ENCODE data around the gene CHRNE.
"Not testable (repeated sequence)": the region's sequence is repeated elsewhere in the genome, so short reads cannot be mapped to it uniquely, and the experiment has no call there.

Gene CHRNE

DNA sequence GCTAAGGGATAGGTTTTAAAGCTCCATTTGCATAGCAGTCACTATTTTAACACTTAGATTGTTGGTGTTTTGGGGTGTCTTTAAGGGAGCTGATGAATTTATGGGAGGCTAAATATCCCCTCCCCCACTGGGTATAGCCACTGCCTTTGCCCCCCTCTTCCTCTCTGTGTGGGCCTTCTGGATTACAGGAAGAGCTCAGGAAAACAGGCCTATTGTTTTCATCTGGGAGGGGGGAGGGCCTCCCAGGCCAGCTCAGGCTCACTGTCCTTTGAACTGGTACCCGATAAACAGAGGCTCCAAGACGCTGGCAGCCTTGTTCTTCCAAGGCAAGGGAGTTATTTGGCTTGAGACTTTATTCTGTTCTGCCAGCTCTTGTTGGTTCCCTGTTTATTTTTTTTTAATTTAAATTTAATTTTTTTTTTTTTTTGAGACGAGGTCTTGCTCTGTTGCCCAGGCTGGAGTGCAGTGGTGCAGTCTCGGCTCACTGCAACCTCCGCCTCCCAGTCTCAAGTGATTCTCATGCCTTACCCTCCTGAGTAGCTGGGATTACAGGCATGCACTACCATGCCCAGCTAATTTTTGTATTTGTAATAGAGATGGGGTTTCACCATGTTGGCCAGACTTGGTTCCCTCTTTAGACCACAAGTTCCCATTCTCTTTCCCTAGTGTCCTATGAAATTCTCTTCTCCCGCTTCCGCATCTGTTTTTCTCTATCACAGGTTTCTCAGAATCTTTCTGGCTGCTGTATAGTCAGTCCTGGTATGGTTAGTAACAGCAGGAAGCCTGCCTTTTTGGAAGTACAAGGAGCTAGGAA, 44.6 kb downstream of the CHRNE start:
- H3K4me1 ChIP-seq (ENCODE audit: insufficient read depth, low read length), result peaks cover 25% of the 10 kb centered on the region
- no peak overlapping the region for H3K4me3 ChIP-seq (ENCODE audit: low read length)

DNA sequence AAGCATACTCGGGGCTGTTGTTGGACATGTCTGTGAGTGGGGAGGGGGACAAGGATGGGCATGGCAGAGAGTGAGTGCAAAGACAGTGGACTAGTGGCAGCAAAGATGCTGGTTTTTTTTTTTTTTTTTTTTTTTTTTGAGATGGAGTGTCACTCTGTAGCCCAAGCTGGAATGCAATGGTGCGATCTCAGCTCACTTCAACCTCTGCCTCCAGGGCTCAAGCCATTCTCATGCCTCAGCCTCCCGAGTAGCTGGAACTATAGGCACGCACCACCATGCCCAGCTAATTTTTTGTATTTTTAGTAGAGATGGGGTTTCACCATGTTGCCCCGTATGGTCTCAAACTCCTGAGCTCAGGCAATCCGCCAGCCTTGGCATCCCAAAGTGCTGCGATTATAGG, 45.6 kb downstream of the CHRNE start:
- not testable (repeated sequence) for H3K4me3 ChIP-seq (ENCODE audit: low read length); H3K27me3 ChIP-seq (ENCODE audit: insufficient read depth, low read length); H2AFZ ChIP-seq (ENCODE audit: low read depth, low read length); H3K36me3 ChIP-seq (ENCODE audit: insufficient read depth, low read length); H3K9me3 ChIP-seq (ENCODE audit: low read length)
- H3K4me1 ChIP-seq (ENCODE audit: insufficient read depth, low read length), result peaks cover 25% of the 10 kb centered on the region

More for the DNA sequence above, 44.6 kb downstream of the CHRNE start:
- no peaks in the 10 kb centered on the region for H3K27me3 ChIP-seq (ENCODE audit: insufficient read depth, low read length)
- H2AFZ ChIP-seq (ENCODE audit: low read depth, low read length), result no peak overlapping the region
- peaks cover 4% of the 10 kb centered on the region for H3K36me3 ChIP-seq (ENCODE audit: insufficient read depth, low read length)
- no peaks in the 10 kb centered on the region for H3K9me3 ChIP-seq (ENCODE audit: low read length)

DNA sequence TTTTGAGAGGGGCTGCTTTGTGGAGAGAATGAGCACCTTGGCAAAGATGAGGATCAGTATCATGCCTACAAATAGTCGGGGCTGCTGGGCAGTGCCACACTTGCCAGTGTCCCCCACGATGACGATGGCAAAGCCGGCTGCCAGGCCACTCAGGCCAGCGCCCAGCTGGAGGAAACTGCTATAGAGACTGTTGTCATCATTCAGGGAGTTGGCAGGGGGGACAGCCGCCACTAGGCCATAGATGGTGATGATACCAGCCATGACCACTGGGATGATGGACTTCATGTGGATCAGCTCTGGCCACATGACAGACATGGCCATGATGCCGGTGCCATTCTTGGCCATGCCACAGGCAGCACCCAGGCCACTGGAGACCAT, 46.0 kb downstream of the CHRNE start:
- H3K27me3 ChIP-seq (ENCODE audit: insufficient read depth, low read length), result no peaks in the 10 kb centered on the region
- H3K4me3 ChIP-seq (ENCODE audit: low read length), result no peak overlapping the region
- H2AFZ ChIP-seq (ENCODE audit: low read depth, low read length), result no peak overlapping the region
- H3K36me3 ChIP-seq (ENCODE audit: insufficient read depth, low read length), result peaks cover 6% of the 10 kb centered on the region
- peaks cover 25% of the 10 kb centered on the region for H3K4me1 ChIP-seq (ENCODE audit: insufficient read depth, low read length)
- no peaks in the 10 kb centered on the region for H3K9me3 ChIP-seq (ENCODE audit: low read length)

DNA sequence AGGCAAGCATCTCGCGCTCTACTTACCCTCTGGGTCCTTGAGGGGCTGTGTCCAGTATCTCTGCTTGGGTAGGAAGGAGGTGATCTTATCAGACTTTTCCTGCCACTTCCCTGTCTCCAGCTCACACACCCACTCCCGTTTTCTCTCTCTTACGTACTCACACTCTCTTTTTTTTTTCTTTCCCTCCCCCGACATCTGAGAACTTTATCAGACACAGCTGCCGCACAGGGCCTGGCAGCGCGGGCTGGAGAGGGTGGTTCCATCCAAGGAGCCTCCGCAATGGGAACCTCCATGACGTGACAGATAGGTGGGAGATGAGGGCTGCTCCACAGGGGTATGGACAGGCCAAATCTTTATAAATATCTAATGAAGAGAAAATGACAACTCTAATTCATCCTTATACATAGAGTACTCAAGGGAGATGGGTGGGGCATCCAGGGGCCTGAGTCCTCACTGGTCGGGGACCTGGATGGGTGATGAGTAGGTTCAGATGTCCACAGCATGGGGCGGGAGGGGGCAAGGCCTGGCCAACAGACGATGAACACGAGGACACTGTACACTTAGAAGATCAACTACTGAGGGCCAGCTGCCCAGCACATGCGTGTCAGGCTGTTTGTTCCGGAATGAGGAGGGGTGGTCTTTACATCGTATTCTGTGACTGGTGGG, 46.5 kb downstream of the CHRNE start:
- no peak overlapping the region for H2AFZ ChIP-seq (ENCODE audit: low read depth, low read length)
- H3K27me3 ChIP-seq (ENCODE audit: insufficient read depth, low read length), result no peaks in the 10 kb centered on the region
- no peak overlapping the region for H3K4me3 ChIP-seq (ENCODE audit: low read length)
- H3K9me3 ChIP-seq (ENCODE audit: low read length), result no peaks in the 10 kb centered on the region
- H3K4me1 ChIP-seq (ENCODE audit: insufficient read depth, low read length), result peaks cover 25% of the 10 kb centered on the region
- peaks cover 6% of the 10 kb centered on the region for H3K36me3 ChIP-seq (ENCODE audit: insufficient read depth, low read length)

DNA sequence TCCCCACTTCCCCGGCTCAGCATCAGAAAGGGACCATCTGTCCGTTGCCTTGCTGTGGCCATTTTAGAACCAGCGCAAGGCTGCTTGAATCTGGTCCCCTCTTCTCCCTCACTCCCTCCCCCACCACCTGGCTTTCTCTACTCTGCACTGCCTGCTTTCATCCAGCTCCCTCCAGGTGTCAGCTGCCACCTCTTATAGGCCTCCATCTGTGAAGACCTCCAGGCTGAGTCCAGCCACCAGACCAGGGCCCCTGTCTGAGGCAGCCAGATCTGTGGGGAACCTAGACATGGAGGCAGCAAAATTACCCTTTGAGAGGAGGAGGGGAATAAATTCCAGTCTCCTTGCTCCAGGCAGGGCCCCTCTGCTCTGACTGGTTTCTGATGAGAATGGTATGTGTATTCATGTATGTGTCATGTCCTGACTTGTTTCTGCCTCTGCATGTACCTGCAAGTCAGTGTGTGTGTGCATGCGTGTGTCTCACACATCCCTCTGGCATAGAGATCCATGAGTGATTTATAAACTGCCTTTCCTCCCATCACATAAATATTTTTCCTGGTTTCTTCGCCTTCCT, 48.7 kb downstream of the CHRNE start:
- peaks cover 4% of the 10 kb centered on the region for H3K36me3 ChIP-seq (ENCODE audit: insufficient read depth, low read length)
- peaks cover 25% of the 10 kb centered on the region for H3K4me1 ChIP-seq (ENCODE audit: insufficient read depth, low read length)
- H3K4me3 ChIP-seq (ENCODE audit: low read length), result no peak overlapping the region
- no peaks in the 10 kb centered on the region for H3K27me3 ChIP-seq (ENCODE audit: insufficient read depth, low read length)
- H2AFZ ChIP-seq (ENCODE audit: low read depth, low read length), result no peak overlapping the region
- no peaks in the 10 kb centered on the region for H3K9me3 ChIP-seq (ENCODE audit: low read length)

DNA sequence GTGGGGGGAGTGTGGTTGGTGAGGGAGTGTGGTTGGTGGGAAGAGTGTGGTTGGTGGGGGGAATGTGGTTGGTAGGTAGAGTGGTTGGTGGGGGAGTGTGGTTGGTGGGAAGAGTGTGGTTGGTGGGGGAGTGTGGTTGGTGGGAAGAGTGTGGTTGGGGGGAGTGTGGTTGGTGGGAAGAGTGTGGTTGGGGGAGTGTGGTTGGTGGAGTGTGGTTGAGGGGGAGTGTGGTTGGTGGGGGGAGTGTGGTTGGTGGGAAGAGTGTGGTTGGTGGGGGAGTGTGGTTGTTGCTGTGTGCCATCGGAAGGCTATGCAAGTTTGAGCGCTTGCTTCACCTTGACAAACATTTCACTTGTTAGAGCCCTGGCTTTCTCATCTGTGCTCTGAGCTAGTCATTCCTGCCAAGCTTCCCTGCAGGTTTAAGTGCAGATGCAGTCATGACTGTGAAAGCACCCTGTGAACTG, 49.7 kb downstream of the CHRNE start:
- H3K4me3 ChIP-seq (ENCODE audit: low read length), result no peak overlapping the region
- H2AFZ ChIP-seq (ENCODE audit: low read depth, low read length), result no peak overlapping the region
- peaks cover 2% of the 10 kb centered on the region for H3K36me3 ChIP-seq (ENCODE audit: insufficient read depth, low read length)
- no peaks in the 10 kb centered on the region for H3K27me3 ChIP-seq (ENCODE audit: insufficient read depth, low read length)
- H3K9me3 ChIP-seq (ENCODE audit: low read length), result no peaks in the 10 kb centered on the region
- H3K4me1 ChIP-seq (ENCODE audit: insufficient read depth, low read length), result peaks cover 20% of the 10 kb centered on the region

DNA sequence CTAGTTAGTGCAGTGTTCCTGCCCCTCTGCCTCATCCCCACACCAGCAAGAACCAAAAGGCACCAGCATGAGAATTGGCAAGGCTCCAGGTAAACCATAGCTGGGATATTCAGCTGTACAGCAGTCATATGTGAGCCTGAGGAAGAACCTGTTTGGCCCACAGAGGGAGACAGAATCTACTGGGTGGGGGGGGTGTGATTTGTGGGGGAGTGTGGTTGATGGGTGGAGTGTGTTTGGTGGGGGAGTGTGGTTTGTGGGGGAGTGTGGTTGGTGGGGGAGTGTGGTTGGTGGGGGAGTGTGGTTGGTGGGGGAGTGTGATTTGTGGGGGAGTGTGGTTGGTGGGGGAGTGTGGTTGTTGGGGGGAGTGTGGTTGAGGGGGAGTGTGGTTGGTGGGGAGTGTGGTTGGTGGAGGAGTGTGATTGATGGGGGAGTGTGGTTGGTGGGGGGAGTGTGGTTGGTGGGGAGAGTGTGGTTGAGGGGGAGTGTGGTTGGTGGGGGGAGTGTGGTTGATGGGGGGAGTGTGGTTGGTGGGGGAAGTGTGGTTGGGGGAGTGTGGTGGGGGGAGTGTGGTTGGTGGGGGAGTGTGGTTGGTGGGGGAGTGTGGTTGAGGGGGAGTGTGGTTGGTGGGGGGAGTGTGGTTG, 50.2 kb downstream of the CHRNE start:
- Histone ChIP-seq H3K4me3 (ENCODE audit: low read length) (no peak overlapping the region), H3K36me3 (ENCODE audit: insufficient read depth, low read length) (peaks cover 2% of the 10 kb centered on the region), H3K27me3 (ENCODE audit: insufficient read depth, low read length) (no peaks in the 10 kb centered on the region), H2AFZ (ENCODE audit: low read depth, low read length) (no peak overlapping the region), H3K9me3 (ENCODE audit: low read length) (no peaks in the 10 kb centered on the region), H3K4me1 (ENCODE audit: insufficient read depth, low read length) (peaks cover 14% of the 10 kb centered on the region)

DNA sequence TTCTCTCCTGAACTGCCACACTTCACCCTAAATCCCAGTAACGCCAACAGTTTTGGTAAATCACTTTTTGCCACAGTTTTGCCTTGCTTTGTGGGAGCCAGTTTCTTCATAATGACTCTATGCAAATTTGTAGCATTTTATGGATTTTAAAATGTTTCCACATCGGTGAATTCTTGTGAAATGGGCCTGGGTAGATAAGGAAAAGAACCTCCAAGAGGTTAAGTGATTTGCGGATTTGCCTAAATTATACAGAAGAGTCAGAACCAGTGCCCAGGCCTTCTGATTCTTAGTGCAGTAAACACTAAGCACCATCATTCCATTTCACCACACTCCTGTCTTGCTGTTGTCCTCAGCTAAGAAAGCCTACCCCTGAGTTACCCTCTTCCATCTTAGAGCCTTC, 51.8 kb downstream of the CHRNE start:
- H3K36me3 ChIP-seq (ENCODE audit: insufficient read depth, low read length), result peaks cover 2% of the 10 kb centered on the region
- H3K27me3 ChIP-seq (ENCODE audit: insufficient read depth, low read length), result no peaks in the 10 kb centered on the region
- no peak overlapping the region for H3K4me3 ChIP-seq (ENCODE audit: low read length)
- H2AFZ ChIP-seq (ENCODE audit: low read depth, low read length), result no peak overlapping the region
- H3K9me3 ChIP-seq (ENCODE audit: low read length), result no peaks in the 10 kb centered on the region
- peaks cover 11% of the 10 kb centered on the region for H3K4me1 ChIP-seq (ENCODE audit: insufficient read depth, low read length)

DNA sequence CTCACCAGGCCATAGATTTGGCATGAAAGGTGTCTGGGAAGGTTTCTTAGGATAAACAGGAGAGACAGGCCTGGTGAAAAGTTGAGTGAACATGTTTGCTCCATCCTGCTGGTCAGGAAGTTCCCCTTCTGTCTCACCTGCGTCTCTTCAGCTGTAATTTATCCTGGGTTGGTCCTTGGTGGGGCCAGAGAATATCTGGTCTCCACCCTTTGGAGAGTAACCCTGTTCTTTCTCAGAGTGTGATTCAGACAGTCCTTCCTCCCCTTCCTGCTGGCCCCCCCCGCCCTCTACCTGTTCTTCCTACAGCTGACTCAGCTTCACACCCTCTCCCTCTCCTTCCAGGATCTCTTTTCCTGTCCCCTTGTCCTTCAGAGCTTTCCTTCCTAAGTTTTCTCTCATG, 52.7 kb downstream of the CHRNE start:
- Histone ChIP-seq H3K4me1 (ENCODE audit: insufficient read depth, low read length) (peaks cover 11% of the 10 kb centered on the region), H2AFZ (ENCODE audit: low read depth, low read length) (no peak overlapping the region), H3K4me3 (ENCODE audit: low read length) (no peak overlapping the region), H3K36me3 (ENCODE audit: insufficient read depth, low read length) (peaks cover 2% of the 10 kb centered on the region), H3K9me3 (ENCODE audit: low read length) (no peaks in the 10 kb centered on the region), H3K27me3 (ENCODE audit: insufficient read depth, low read length) (no peaks in the 10 kb centered on the region)

DNA sequence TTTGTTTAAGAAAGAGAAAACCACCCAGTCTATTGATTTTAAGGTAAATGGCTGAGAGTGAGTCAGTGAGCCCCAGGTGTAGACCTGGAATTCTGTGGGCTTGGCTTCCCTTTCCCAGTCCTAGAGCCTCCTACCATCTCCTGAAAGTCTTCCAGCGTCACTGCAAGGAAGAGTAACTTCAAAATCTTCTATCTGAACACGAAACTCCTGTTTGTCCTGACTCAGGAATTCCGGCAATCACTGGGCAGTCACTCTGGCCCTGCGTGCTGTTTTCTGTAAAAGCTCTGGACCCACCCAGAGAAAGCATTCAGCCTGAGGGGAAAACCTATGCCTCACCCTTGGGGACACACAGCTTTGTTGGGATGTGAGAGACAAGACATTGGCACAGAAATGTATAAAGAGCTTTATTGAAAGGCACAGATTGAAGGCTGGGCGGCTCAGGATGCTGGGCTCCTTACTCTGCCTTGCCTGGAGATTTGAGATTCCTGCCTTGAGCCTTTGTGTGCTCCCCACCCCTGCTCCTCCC, 53.8 kb downstream of the CHRNE start:
- Histone ChIP-seq H3K9me3 (ENCODE audit: low read length) (no peaks in the 10 kb centered on the region), H2AFZ (ENCODE audit: low read depth, low read length) (no peak overlapping the region), H3K27me3 (ENCODE audit: insufficient read depth, low read length) (no peaks in the 10 kb centered on the region), H3K4me3 (ENCODE audit: low read length) (no peak overlapping the region), H3K4me1 (ENCODE audit: insufficient read depth, low read length) (peaks cover 5% of the 10 kb centered on the region), H3K36me3 (ENCODE audit: insufficient read depth, low read length) (peaks cover 2% of the 10 kb centered on the region)

Data from neuron (in vitro differentiated cells).